SU-DHL-6 (cell line): ENCODE measurements around the gene PARN.

ENCODE experiments used
- EZH2phosphoT487 ChIP-seq: fragments of 200-600 bp; sonication (generic), shearing (Covaris generic); conservative IDR thresholded peaks from 2 replicates; pipeline ENCODE4 v1.6.1; 2018; ENCODE audit warnings: mild to moderate bottlenecking, antibody characterized with exemption, low read length, moderate library complexity, mixed read lengths
- TF ChIP-seq, protein P1 (sequence below): fragments of 200-600 bp; sonication (generic); IDR thresholded peaks from one replicate; pipeline ENCODE4 v1.5.1; 2017; ENCODE audit warnings: antibody characterized with exemption, mild to moderate bottlenecking, low read length, moderate library complexity; ENCODE audit not compliant: insufficient read depth, poor library complexity, severe bottlenecking

DNA sequence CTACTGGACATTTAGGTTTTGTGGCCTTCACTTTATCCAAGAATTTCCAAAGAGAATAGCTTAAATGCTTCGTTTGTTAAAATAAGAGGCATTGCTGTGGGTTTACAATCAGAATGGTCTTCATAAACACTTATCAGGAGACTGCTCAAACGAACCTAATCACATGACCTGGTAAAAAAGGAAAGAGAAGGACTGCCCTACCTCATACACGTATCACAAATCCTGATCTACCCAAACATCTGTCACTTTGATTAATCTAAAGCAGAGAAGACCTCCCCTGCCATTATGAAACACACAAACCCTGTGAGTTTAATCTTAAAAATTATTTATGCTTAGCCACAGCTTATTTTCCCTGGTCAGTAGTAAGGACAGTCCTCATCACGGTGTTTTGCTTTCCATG is 76.6 kb downstream of the PARN start:
- TF ChIP-seq, protein P1, sequence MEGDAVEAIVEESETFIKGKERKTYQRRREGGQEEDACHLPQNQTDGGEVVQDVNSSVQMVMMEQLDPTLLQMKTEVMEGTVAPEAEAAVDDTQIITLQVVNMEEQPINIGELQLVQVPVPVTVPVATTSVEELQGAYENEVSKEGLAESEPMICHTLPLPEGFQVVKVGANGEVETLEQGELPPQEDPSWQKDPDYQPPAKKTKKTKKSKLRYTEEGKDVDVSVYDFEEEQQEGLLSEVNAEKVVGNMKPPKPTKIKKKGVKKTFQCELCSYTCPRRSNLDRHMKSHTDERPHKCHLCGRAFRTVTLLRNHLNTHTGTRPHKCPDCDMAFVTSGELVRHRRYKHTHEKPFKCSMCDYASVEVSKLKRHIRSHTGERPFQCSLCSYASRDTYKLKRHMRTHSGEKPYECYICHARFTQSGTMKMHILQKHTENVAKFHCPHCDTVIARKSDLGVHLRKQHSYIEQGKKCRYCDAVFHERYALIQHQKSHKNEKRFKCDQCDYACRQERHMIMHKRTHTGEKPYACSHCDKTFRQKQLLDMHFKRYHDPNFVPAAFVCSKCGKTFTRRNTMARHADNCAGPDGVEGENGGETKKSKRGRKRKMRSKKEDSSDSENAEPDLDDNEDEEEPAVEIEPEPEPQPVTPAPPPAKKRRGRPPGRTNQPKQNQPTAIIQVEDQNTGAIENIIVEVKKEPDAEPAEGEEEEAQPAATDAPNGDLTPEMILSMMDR, result no peak
- no peak for TF ChIP-seq EZH2phosphoT487
